ENCODE data around the gene GPR161.

Gene GPR161

GRCh38 chr1:168042362-168042761, 94.4 kb downstream of the GPR161 start:
- no peak for DNase-seq (ENCODE audit: low read depth in 2 of 2)

DNA sequence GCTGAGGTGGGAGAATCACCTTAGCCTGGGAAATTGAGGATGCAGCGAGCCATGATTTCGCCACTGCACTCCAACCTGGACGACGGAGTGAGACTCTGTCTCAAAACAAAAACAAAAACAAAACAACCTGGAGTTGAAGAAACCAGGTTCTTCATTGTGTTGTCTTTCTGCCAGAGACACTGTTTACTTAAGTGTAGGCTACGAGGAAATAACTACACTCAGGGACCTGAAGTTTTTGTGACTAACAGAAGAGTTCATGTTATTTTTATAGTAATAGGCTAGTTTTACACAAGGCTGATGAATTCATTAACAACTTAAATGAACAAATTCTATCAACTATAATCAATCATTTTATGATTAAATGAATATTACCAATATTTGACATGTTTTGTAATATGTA, 101.4 kb downstream of the GPR161 start:
- no peak for DNase-seq (ENCODE audit: low read depth in 2 of 2)

DNA sequence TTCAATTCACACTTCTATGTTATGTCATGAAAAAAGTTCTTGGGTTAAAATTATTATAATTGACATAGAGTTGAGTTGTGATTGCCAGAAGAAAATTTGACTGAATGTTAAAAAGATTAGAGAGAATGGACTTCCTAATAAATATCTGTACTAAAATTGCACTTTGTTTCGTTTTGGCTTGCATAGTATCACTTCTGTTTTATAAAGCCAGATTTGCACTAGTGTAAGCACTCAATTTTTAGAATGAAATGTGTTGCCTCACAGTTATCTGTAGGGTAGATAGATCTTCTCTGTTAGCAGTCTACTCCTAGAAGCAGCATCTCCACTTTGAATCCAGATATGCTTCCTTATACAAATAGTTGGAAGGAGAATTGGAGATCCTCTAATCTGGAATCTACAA, 104.7 kb downstream of the GPR161 start:
- no peak for DNase-seq (ENCODE audit: low read depth in 2 of 2)

DNA sequence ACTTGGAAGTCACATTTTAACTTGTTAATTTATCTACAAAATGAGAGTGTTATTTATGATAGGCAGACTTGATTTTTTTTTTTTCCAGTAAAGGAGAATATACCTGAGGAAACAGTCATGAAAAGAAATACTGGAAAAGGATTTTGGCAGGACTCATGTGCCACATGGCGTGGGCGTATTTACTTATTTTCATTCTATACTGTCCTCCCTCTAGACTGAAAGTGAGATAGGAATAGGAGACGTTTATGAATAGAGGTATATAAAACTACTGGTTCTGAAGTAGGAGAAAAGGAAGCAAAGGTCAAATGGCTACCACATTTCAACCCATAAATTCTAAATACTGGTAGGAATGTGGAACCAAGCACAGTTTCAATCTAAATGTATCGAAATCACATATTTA, 105.1 kb downstream of the GPR161 start:
- no peak for DNase-seq (ENCODE audit: low read depth in 2 of 2)

DNA sequence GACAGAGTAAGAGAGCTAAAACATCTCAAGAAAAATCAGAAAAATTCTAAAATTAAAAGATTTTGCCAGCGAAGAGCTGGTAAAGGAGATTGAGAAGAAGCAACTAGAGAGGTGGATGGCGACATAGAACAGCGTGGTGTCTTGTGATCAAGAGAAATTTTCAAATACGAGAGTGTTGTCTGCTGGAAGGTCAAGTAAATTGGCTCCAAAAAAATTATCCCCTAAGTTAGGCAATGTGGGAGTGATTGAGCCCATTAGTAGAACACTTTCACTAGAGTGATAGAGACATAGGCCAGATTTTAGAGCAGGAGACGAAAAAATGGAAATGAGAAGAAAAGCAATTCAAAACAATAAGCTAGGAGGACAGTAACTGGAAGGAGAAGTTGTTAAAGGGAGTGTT, 105.5 kb downstream of the GPR161 start:
- DNase-seq (ENCODE audit: low read depth in 2 of 2) = no peak

All from stimulated activated CD4-positive, alpha-beta T cell treated with anti-CD3 and anti-CD28 coated beads, Interleukin-1b, Interleukin-23, amount 100 ng/mL, for 4 hours (primary cell).